Measurements from ENCODE around the gene HTR1D.
"Not testable (repeated sequence)": the region's sequence is repeated elsewhere in the genome, so short reads cannot be mapped to it uniquely, and the experiment has no call there.

The HTR1D gene, protein sequence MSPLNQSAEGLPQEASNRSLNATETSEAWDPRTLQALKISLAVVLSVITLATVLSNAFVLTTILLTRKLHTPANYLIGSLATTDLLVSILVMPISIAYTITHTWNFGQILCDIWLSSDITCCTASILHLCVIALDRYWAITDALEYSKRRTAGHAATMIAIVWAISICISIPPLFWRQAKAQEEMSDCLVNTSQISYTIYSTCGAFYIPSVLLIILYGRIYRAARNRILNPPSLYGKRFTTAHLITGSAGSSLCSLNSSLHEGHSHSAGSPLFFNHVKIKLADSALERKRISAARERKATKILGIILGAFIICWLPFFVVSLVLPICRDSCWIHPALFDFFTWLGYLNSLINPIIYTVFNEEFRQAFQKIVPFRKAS

DNA sequence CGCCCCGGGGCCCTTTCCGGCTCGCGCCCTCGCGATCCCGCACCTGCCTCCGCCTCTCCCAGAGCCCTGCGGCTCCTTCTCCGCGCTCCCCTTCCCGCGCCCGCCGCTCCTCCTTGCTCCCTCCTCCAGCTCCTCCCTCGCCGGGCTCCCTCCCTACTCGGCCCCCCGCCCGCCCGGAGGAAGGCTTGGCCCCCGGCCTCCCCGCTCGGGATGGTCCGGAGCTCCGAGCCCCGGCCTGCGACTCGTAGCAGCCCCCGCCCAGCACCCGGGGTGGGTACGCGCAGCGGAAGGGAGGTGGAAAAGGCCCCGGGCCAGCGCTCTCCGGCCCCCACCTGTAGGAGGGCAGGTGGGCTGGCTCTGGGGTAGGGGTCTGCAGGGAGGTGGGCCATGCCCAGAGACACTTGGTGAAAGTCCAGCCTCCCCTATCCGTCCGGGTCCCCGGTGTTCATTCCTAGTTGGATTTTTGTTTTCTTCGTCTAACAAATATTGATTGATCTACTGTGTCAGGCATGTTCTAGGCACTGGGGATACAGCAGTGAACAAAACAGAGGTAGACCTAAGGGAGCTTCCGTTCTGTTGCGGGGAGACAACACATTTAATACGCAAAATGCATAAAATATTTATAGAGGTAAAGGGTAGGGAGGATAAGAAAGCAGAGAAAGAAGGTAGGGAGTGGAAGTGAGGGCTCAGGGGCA lies at the start of gene HTR1D:
TSS of gene HTR1D (minus strand) at position 82 of the 695 bp plus-strand sequence. CDS start 23,283 bp downstream, outside the sequence.
- DNase-seq: no peak

DNA sequence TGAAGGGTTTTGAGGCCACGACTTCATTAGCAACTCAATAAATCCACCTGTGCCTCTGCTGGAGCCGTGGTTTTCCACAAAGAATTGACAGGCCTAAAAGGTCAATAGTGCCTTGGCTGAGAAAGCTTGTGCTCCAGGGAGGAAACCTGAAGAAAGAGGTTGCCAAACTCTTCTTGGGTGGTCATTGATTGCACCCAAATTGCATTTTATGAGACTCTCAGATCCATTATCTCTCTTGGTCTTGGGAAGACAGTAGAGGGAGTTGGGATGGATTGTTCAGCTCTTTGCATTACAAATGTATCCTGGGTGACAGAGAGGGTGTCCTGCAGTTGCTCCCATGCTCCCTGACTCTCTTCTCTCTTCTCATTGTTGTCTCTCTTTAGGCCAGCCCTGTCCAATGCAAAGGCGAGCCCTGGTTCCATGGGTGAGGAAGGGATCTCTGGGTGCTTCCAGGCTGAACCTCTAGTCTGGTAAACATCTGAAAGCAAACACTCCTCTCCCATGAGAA lies 46.1 kb upstream of the HTR1D start:
- DNase-seq: no peak

DNA sequence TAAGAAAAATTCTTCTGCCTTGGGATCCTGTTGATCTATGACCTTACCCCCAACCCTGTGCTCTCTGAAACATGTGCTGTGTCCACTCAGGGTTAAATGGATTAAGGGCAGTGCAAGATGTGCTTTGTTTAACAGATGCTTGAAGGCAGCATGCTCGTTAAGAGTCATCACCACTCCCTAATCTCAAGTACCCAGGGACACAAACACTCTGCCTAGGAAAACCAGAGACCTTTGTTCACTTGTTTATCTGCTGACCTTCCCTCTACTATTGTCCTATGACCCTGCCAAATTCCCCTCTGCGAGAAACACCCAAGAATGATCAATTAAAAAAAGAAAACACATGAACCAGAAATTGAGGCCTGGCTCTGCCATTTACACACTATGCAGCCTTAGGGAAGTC lies 40.8 kb upstream of the HTR1D start:
- DNase-seq: not testable (repeated sequence)

DNA sequence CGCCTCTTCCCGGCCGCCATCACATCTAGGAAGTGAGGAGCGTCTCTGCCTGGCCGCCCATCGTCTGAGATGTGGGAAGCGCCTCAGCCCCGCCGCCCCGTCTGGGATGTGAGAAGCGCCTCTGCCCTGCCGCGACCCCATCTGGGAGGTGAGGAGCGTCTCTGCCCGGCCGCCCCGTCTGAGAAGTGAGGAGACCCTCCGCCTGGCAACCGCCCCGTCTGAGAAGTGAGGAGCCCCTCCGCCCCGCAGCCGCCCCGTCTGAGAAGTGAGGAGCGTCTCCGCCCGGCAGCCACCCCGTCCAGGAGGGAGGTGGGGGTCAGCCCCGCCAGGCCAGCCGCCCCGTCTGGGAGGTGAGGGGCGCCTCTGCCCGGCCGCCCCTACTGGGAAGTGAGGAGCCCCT lies 40.1 kb upstream of the HTR1D start:
- not testable (repeated sequence) for DNase-seq

DNA sequence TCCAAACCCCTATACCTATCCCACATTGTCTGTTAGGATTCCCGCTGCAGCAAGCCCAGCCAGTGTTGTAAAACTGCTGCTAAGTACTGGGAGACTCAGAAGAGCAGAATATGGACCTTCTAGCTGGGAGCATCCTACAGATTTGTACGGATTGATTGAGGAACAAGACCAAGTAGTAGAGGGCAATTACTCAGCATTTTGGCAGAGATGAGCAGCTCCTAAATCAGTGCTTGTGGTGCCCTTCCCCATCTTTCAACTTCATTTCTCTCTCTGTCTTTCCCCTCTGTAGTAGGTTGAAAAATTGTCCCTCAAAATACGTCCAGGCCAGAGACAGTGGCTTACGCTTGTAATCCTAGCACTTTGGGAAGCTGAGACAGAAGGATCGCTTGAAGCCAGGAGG lies 37.3 kb upstream of the HTR1D start:
- DNase-seq: no peak

DNA sequence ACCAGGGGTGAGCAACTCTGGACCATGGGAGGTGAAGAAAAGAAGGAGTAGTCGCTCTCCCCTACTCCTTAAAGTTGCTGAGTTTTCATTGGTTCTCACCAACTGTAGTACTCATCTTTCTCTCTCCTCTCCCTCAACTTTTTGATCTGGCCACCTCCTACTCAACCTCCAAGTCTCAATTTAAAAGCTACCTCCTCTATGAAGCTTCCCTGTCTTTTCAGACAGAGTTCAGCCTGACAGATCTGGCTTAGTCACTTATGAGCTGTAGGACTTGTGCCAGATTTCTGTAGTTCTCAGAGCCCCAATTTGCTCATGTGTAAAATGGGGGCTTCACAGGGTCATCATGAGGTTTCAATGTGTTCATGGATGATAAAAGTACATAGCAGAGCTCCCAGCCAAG lies 34.5 kb upstream of the HTR1D start:
- no peak for DNase-seq

DNA sequence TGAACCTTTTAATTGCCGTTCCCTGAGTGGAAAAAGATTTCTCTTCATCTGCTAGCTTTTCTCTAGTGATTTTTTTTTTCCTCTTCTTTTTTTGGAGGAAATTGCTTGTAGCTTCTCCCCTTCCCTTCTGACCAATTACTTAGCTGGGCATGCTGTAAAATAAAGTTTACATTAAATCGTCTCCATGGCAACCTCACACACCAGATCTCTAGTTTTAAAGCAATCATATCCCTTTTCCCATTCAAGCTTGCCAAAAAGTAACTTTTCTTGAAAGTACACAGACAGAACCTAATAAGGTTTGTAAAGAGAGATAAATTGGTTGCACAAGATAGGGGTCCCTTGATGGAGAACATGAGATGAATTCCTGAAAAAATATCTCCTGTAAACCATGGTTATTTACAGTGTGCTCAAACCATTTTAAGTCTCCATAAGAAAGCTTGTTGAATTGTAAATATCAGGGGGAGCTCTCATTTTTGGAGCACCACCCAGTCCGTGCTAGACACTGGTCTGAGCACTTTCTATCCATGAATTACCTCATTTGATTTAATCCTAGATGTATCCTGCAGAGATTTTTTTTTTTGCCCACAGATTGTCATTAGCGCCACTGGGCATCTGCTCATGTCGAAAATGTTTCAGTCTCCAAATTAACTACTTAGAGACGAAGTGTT lies 32.6 kb upstream of the HTR1D start:
- no peak for DNase-seq

DNA sequence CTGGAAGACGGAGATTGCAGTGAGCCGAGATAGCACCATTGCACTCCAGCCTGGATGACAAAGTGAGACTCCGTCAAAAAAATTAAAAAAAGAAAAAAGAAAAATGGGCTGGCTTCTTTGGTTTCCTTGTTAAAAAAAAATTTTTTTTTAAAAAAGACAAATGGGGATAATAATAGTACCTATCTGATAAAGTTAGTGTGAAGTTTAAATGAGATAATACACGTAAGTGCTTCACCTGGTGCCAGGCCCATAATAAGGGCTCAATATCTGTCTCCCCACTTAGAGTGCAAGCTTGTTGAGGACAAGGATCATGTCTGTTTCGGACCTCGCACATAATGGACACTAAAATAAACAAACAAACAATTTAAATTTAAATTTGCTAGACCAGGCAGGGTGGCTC lies 30.0 kb upstream of the HTR1D start:
- no peak for DNase-seq

DNA sequence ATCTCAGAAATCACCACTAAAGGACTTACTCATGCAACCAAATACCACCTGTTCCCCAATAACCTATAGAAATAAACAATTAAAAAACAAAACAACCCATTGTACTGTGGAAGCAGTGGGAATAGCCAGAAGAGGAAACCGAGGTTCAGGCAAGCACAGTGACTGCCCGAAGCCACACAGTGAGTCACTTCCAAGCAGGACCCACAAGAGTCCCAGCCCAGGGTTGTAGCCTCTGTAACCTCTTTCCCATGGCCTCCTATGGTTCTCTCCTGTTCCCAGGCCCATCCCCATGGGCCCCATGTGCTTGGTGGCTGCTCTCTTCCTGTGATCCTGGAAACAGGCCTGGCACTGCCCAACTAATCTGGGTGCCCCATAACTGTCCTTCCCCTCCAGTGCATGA lies 29.0 kb upstream of the HTR1D start:
- no peak for DNase-seq

DNA sequence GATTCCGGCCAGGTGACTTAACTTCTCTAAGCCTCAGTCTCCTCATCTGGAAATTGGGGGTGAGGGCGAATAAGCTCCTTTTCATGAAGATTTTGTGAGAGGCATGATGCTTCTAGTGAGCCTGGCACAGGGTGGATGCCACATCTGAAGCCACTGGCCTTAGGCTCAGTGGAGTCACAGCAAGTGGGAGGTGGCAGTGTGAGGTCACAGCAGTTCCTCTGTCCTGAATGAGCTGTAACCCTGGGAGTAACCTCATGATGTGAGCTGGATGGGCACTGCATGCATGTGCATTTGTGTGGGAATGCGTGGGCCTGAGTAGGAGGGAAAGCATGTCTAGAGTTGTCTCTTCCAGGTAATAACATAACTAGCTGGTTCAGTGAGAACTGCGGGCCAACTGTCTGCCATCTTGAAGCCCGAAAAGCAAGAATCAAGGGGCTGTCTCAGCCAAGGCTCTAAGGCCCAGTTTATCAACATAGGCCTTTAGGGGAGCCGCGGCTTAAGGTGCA lies 27.0 kb upstream of the HTR1D start:
- DNase-seq: no peak

DNA sequence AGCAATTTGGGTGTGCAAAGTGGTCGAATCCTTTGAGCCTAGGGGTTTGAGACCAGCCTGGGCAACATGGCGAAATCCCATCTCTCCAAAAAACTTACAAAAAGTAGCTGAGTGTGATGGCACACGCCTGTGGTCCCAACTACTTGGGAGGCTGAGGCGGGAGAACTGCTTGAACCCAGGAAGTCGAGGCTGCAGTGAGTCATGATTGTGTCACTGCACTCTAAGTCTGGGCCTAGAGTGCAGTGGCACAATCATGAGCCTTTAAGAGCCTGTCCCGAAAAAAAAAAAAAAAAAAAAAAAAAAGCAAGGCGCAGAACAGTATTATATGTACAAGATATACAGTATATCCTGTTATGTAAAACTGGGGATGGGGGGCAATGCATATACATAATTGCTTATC lies 25.1 kb upstream of the HTR1D start:
- DNase-seq: no peak

DNA sequence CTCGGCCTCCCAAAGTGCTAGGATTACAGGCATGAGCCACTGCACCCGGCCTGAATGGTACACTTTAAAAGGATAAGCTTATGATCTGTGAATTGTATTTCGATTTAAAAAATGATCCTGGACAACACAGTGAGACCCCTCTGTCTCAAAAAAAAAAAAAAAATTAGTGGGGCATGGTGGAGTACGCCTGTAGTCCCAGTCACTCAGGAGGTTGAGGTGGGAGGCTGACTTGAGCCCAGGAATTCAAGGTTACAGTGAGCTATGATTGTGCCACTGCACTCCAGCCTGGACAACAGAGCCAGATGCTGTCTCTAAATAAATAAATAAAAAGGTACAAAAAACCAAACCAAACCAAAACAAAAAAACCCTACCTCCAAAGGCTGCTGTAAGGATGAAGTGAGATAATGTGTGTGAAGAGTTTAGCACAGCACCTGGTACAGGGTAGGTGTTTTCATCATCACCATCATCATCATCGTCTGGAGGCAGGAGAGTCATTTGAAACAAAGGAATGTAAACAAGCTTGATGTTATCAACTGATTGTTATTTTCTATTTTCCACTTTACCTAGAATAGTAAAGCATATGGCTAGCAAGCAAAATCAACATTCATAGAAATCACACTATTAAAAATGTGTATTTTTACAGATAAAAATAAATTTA lies 22.5 kb upstream of the HTR1D start:
- DNase-seq: no peak

DNA sequence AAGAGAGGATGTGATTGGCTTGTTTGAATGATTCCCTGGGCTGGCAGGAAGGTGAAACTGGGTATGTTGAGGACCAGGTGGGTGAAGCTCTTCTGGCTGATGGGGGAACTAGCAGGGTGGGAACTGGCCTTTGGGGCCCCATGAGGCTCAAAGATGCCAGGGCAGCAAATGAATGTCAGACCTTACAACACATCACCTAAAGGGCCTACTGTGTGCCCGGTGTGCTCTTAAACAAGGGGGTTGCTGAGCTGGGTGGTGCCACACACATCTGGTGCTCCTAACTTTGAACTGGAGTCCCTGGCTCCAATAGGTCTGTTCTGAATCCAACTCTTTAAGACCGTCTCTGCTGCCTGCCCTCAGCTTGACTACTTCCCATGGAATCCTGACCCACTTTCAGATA lies 21.3 kb upstream of the HTR1D start:
- DNase-seq: no peak

DNA sequence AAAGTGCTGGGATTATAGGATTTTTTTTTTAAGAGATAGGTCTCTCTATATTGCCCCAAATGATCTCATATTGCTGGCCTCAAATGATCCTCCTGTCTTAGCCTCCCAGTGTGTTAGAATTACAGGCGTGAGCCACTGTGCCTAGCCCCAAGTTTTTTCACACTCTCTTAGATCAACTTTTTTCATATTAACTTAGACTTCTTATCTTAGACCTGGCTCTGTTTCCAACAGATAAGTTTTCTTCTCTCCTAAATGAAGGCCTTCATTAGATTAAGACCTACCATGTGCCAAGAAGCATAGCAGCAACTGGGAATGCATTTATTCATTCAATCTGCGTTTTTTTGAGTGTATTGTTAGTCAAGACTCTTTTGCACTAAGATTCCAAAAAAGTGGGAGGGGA lies 20.2 kb upstream of the HTR1D start:
- DNase-seq: no peak

DNA sequence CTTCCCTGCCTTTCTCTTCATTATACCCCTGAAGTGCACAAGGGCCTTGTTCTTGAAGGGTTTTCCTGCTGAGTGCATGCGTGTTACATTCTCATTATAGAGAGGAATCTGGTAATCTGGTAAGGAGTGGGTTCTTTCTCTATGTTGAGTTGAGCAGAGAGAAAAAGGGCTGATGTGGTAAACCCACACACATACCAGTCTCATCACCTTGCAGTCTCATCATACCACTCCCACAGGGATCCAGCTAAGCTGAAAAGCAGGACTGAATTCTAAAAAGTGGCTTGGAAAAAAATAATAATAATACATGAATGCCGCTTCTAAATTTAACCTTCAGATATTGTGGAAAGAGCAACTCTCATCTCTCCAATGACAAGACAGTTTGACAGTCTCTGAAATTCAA lies 10.5 kb upstream of the HTR1D start:
- no peak for DNase-seq

DNA sequence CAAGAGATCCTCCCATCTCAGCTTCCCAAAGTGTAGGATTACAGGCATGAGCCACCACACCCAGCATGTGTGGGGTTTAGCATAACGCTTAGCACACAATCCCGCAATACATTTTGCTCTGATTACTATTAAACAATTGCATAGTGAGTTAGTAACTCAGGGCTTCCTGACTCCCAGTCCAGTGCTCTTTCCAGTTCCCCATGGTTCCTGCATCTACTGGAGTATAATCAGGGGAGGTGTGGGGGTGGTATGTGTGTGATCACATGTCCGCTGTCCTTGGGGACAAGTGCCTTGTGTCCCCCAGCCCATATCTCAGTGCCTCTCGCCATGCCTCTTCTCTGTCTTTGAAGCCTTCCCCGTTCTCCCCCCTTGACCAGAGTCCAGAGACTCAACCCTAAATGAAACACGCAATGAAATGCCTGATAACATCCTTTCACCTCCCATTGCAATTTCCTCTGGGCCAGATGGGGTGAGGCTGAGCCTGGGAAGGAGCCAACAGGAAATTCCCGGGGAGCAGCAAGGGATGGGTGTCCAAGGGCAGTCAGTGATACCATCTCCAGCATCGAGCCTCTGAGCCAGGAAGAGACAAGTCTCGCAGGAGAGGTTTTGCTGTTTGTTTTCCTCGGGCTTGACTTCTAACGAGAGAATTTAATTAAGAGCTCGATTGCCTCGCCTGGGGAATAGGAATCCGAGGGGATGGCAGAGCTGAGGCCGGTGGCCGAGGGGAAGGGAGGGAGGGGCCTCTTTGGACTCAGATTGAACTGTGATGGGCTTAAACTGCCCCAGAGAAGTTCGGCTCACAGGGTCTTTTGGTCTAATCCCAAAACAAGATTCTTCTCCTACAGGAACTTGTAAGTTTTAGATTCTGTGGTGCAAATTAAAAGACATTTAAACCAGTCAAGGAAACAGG lies 7.7 kb upstream of the HTR1D start:
- no peak for DNase-seq

DNA sequence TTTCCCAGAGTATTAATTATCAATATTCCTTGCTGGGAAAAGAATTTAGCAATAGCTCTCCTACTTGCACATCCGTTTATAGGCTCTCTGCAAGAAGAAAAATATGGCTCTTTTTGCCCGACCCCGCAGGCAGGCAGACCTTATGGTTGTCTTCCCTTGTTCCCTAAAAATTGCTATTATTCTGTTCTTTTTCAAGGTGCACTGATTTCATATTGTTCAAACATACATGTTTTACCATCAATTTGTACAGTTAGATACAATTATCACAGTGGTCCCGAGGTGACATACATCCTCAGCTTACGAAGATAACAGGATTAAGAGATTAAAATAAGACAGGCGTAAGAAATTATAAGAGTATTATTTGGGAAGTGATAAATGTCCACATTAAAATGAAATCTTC lies 6.7 kb upstream of the HTR1D start:
- not testable (repeated sequence) for DNase-seq

DNA sequence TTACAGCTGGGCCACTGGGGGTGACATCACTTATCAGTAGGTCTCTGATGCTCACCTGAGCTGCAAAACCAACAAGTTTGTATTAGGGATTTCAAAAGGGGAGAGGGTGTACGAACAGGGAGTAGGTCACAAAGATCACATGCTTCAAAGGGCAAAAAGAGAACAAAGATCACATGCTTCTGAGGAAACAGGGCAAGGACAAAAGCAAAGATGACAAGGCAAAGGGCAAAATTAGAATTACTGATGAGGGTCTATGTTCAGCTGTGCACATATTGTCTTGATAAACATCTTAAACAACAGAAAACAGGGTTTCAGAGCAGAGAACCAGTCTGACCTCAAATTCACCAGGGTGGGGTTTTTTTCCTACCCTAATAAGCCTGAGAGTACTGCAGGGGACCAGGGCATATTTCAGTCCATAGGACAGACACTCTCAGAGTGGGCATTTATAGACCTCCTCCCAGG lies 6.2 kb upstream of the HTR1D start:
- DNase-seq: not testable (repeated sequence)

DNA sequence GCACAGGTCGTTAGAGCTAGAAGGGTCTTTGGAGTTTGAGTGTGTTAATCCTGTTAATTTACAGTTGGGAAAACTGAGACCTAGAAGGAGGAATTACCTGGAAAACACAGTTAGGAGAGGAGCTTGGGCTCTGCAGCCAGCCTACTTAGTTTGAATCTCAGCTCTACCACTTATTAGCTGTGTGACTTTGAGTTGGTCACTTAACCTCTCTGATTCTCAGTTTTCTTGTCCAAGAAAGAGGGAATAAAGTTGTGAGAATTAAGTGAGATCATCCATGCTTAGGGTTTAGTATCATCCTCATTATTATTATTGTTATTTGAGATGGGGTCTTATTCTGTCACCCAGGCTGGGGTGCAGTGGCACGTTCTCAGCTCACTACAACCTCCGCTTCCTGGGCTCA lies 5.4 kb upstream of the HTR1D start:
- DNase-seq: no peak

DNA sequence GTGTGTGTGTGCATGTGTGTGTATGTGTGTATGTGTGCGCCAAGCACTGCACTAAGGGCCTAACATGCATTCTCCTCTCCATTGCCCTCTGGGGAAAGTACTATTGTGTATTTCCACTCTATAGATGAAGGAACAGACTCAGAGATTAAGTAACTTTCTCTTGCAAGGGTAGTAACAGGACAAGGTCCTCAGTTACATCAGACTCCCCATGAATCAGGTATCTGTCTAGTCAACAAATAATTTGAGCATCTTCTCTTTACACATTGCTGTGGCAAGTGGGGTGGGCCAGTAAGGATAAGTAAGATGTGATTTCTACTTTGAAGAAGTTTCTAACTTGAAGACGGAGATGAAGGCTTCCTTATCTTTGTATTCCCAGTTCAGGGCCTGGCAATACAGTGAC lies 5.0 kb upstream of the HTR1D start:
- no peak for DNase-seq

DNA sequence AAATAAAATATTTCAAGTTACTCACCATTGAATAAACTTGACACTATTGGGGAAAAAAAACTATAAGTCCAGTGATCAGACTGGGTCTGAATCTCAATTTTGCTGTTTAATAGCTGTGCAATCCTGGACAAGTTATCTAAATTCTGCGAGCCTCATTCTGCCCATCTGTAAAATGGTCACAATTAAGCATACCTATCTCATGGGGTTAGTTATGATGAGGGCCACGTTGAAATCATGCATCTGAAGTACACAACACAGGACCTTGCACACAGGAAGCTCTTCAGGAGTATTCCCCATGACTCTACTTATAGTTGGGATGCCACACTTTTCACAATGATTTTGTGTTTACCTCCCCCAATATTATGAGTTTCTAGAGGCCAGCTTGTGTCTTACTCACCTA lies 3.8 kb upstream of the HTR1D start:
- DNase-seq: no peak
